GM18868 (cell line): ENCODE data around the gene CALR.
"Not testable (repeated sequence)": the region's sequence is repeated elsewhere in the genome, so short reads cannot be mapped to it uniquely, and the experiment has no call there.

ENCODE experiments used
- ATAC-seq: cut with Tn5 transposase; IDR thresholded peaks from one replicate; pipeline ENCODE4 v1.9.1; 2021; ENCODE audit warnings: mild to moderate bottlenecking, moderate library complexity; ENCODE audit not compliant: unreplicated experiment

The CALR gene

GRCh38 chr19:12976109-12976508 is 37.7 kb downstream of the CALR start:
- not testable (repeated sequence) for ATAC-seq

GRCh38 chr19:12979974-12980373 is 41.6 kb downstream of the CALR start:
- no peak for ATAC-seq

GRCh38 chr19:12982648-12983047 is 44.2 kb downstream of the CALR start:
- no peak for ATAC-seq

GRCh38 chr19:12983091-12983490 is 44.7 kb downstream of the CALR start:
- no peak for ATAC-seq

- ATAC-seq, result no peak
These were observed 45.2 kb downstream of the CALR start for GRCh38 chr19:12983542-12984142.

GRCh38 chr19:12984143-12984627 is 45.8 kb downstream of the CALR start:
- ATAC-seq, result no peak

GRCh38 chr19:12984683-12985048 is 46.3 kb downstream of the CALR start:
- ATAC-seq, result no peak

- no peak for ATAC-seq
These were observed 46.8 kb downstream of the CALR start for GRCh38 chr19:12985049-12985776.

- no peak for ATAC-seq
These were observed 48.3 kb downstream of the CALR start for GRCh38 chr19:12986726-12987125.

- no peak for ATAC-seq
These were observed 48.8 kb downstream of the CALR start for GRCh38 chr19:12987190-12987589.

GRCh38 chr19:12987781-12988180 is 49.4 kb downstream of the CALR start:
- no peak for ATAC-seq

GRCh38 chr19:12990431-12990830 is 52.0 kb downstream of the CALR start:
- ATAC-seq, result no peak

GRCh38 chr19:12990853-12991252 is 52.4 kb downstream of the CALR start:
- no peak for ATAC-seq

GRCh38 chr19:12991296-12991695 is 52.9 kb downstream of the CALR start:
- no peak for ATAC-seq

- ATAC-seq, result no peak
These were observed 54.3 kb downstream of the CALR start for GRCh38 chr19:12992729-12993128.

GRCh38 chr19:12993562-12993961 is 55.2 kb downstream of the CALR start:
- no peak for ATAC-seq
